HG03457 (cell line): Measurements from ENCODE around the gene KIAA1671.
"Not testable (repeated sequence)": the region's sequence is repeated elsewhere in the genome, so short reads cannot be mapped to it uniquely, and the experiment has no call there.

Experiments
- ATAC-seq: cut with Tn5 transposase; IDR thresholded peaks from one replicate; pipeline ENCODE4 v1.9.1; 2021; ENCODE audit warnings: moderate number of reproducible peaks; ENCODE audit not compliant: unreplicated experiment

Gene KIAA1671

GRCh38 chr22:24951942-24952836 lies at the start of gene KIAA1671:
TSS of gene KIAA1671 (plus strand) at chr22:24952716. CDS start at chr22:25028000, 75,284 bp downstream.
- ATAC-seq, result no peak

- no peak for ATAC-seq
Observed at GRCh38 chr22:24905909-24906308, 46.6 kb upstream of the KIAA1671 start.

GRCh38 chr22:24907101-24907500 lies 45.4 kb upstream of the KIAA1671 start:
- not testable (repeated sequence) for ATAC-seq

GRCh38 chr22:24920029-24920428 lies 32.5 kb upstream of the KIAA1671 start:
- ATAC-seq, result no peak

GRCh38 chr22:24925586-24926427 lies 26.7 kb upstream of the KIAA1671 start:
- ATAC-seq, result no peak

GRCh38 chr22:24926428-24926725 lies 26.1 kb upstream of the KIAA1671 start:
- no peak for ATAC-seq

- ATAC-seq, result no peak
Observed at GRCh38 chr22:24926849-24927579, 25.5 kb upstream of the KIAA1671 start.

- ATAC-seq, result no peak
Observed at GRCh38 chr22:24928322-24928721, 24.2 kb upstream of the KIAA1671 start.

- no peak for ATAC-seq
Observed at GRCh38 chr22:24930678-24931077, 21.8 kb upstream of the KIAA1671 start.

GRCh38 chr22:24935771-24936483 lies 16.6 kb upstream of the KIAA1671 start:
- no peak for ATAC-seq

- ATAC-seq, result no peak
Observed at GRCh38 chr22:24937114-24937513, 15.4 kb upstream of the KIAA1671 start.

GRCh38 chr22:24938741-24939341 lies 13.7 kb upstream of the KIAA1671 start:
- ATAC-seq, result no peak

- no peak for ATAC-seq
Observed at GRCh38 chr22:24942301-24942700, 10.2 kb upstream of the KIAA1671 start.

- no peak for ATAC-seq
Observed at GRCh38 chr22:24944217-24944937, 8.1 kb upstream of the KIAA1671 start.

- ATAC-seq, result no peak
Observed at GRCh38 chr22:24945430-24945829, 7.1 kb upstream of the KIAA1671 start.

GRCh38 chr22:24947383-24947782 lies 5.1 kb upstream of the KIAA1671 start:
- ATAC-seq, result no peak

- no peak for ATAC-seq
Observed at GRCh38 chr22:24947881-24948280, 4.6 kb upstream of the KIAA1671 start.

- no peak for ATAC-seq
Observed at GRCh38 chr22:24948356-24949202, 3.9 kb upstream of the KIAA1671 start.
